ENCODE data around the gene STOX2. TPM values are rescaled to one million over a fixed set of nuclear protein-coding genes. Genes with fewer than 3 reads are reported as not detected.

STOX2 gene
- polyA plus RNA-seq, 1 donor from 2014 or later = 26.1 TPM

DNA sequence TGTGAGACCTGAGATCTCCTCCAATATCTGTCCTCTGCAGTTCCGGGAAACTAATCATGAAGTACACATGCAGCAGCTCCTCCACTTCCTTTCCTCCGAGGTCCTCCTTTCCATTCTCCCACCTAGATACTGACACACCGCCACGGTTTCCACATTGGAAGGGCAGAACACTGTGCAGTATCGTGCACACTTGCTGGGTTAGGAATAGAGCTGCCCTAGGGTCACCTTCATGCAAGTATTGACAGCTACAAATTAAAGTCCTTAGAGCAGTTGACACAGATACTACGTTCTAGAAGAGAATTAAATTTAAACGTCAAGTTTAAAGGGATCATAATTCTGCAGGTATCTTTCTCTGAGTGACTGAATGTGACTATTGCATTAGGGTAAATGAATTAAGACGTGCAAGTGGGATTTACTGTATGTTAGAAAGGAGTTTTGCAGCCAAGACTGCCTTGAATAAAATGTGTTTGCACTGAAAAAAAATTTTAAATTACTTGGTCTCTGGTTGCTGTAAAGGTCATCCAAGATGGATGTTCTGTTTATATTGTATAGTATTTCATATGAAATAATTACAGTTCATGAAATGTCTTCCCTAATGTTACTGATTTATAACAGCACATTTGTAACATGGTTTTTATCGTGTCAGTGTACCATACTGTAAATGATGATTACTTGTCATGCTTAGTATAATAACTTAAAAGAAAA lies 117.7 kb downstream of the STOX2 start:
- no peak overlapping the region for H3K9ac ChIP-seq (ENCODE audit: low read length)
- no peak for TF ChIP-seq MXI1 (conservative IDR thresholded peaks at IDR 0.05; ENCODE audit: poor library complexity, severe bottlenecking)
- TF ChIP-seq POLR2AphosphoS5 (IDR thresholded peaks at IDR 0.05) = no peak
- no peak for TF ChIP-seq RAD21 (conservative IDR thresholded peaks at IDR 0.05)
- TF ChIP-seq, protein P1, sequence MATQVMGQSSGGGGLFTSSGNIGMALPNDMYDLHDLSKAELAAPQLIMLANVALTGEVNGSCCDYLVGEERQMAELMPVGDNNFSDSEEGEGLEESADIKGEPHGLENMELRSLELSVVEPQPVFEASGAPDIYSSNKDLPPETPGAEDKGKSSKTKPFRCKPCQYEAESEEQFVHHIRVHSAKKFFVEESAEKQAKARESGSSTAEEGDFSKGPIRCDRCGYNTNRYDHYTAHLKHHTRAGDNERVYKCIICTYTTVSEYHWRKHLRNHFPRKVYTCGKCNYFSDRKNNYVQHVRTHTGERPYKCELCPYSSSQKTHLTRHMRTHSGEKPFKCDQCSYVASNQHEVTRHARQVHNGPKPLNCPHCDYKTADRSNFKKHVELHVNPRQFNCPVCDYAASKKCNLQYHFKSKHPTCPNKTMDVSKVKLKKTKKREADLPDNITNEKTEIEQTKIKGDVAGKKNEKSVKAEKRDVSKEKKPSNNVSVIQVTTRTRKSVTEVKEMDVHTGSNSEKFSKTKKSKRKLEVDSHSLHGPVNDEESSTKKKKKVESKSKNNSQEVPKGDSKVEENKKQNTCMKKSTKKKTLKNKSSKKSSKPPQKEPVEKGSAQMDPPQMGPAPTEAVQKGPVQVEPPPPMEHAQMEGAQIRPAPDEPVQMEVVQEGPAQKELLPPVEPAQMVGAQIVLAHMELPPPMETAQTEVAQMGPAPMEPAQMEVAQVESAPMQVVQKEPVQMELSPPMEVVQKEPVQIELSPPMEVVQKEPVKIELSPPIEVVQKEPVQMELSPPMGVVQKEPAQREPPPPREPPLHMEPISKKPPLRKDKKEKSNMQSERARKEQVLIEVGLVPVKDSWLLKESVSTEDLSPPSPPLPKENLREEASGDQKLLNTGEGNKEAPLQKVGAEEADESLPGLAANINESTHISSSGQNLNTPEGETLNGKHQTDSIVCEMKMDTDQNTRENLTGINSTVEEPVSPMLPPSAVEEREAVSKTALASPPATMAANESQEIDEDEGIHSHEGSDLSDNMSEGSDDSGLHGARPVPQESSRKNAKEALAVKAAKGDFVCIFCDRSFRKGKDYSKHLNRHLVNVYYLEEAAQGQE (IDR thresholded peaks at IDR 0.05; ENCODE audit: borderline replicate concordance) = no peak
- no peak for TF ChIP-seq EZH2 (IDR thresholded peaks at IDR 0.05; ENCODE audit: borderline replicate concordance, insufficient read depth, low read length, poor library complexity, severe bottlenecking)
- no peak for TF ChIP-seq TAF1 (IDR thresholded peaks at IDR 0.05; ENCODE audit: low read depth)
- TF ChIP-seq SMC3 (conservative IDR thresholded peaks at IDR 0.05; ENCODE audit: poor library complexity) = no peak
- no peak for TF ChIP-seq EP300 (conservative IDR thresholded peaks at IDR 0.05; ENCODE audit: poor library complexity, severe bottlenecking)
- TF ChIP-seq, protein P2, sequence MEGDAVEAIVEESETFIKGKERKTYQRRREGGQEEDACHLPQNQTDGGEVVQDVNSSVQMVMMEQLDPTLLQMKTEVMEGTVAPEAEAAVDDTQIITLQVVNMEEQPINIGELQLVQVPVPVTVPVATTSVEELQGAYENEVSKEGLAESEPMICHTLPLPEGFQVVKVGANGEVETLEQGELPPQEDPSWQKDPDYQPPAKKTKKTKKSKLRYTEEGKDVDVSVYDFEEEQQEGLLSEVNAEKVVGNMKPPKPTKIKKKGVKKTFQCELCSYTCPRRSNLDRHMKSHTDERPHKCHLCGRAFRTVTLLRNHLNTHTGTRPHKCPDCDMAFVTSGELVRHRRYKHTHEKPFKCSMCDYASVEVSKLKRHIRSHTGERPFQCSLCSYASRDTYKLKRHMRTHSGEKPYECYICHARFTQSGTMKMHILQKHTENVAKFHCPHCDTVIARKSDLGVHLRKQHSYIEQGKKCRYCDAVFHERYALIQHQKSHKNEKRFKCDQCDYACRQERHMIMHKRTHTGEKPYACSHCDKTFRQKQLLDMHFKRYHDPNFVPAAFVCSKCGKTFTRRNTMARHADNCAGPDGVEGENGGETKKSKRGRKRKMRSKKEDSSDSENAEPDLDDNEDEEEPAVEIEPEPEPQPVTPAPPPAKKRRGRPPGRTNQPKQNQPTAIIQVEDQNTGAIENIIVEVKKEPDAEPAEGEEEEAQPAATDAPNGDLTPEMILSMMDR (IDR thresholded peaks at IDR 0.05; ENCODE audit: poor library complexity, severe bottlenecking) = no peak
- peaks cover 5% of the 10 kb centered on the region for H3K36me3 ChIP-seq (ENCODE audit: insufficient read depth, low read length)
- no peak overlapping the region for H3K4me2 ChIP-seq (ENCODE audit: low read length)
- H3K27ac ChIP-seq (ENCODE audit: low read length) = no peak overlapping the region
- no peaks in the 10 kb centered on the region for H3K9me3 ChIP-seq (ENCODE audit: low read length)
- no peak overlapping the region for H2AFZ ChIP-seq (ENCODE audit: low read depth, low read length)
- no peaks in the 10 kb centered on the region for H3K27me3 ChIP-seq (ENCODE audit: insufficient read depth, low read depth, low read length)
- H3F3A ChIP-seq (ENCODE audit: insufficient read depth, low read length, poor library complexity, severe bottlenecking) = no peaks in the 10 kb centered on the region
- no peak overlapping the region for H3K4me3 ChIP-seq (ENCODE audit: low read length)
- no peaks in the 10 kb centered on the region for H4K20me1 ChIP-seq (ENCODE audit: insufficient read depth)
- H3K79me2 ChIP-seq (replicated peaks; ENCODE audit: insufficient read depth, low read length) = no peaks in the 10 kb centered on the region
- H3K9me2 ChIP-seq (ENCODE audit: insufficient read depth, low read length) = no peaks in the 10 kb centered on the region

DNA sequence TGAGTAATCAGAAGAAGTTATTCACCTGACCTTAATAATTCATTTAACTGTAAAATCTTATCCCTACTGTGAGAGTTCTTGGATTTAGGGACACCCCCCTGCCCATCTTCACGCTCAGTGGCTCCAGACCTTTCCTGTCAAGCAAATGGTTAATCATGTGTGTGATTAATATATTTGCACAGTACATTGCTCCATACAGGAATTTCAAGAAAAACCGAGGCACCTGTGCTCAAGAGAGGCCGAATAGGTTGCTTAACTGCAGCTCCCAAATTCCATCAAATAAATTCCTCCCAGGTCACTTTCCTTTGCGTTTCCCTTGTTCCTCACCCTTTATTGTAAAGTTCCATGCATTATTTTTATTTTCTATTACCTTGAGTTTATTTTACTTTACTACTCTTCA lies 119.5 kb downstream of the STOX2 start:
- H3F3A ChIP-seq (ENCODE audit: insufficient read depth, low read length, poor library complexity, severe bottlenecking) = no peaks in the 10 kb centered on the region
- H3K9ac ChIP-seq (ENCODE audit: low read length) = no peak overlapping the region

More for the DNA sequence above, 119.5 kb downstream of the STOX2 start:
- H3K9me2 ChIP-seq (ENCODE audit: insufficient read depth, low read length) = no peaks in the 10 kb centered on the region
- no peak overlapping the region for H3K4me2 ChIP-seq (ENCODE audit: low read length)
- H3K27me3 ChIP-seq (ENCODE audit: insufficient read depth, low read depth, low read length) = no peaks in the 10 kb centered on the region
- no peak overlapping the region for H2AFZ ChIP-seq (ENCODE audit: low read depth, low read length)
- H3K27ac ChIP-seq (ENCODE audit: low read length) = no peak overlapping the region
- peaks cover 5% of the 10 kb centered on the region for H3K36me3 ChIP-seq (ENCODE audit: insufficient read depth, low read length)
- no peaks in the 10 kb centered on the region for H4K20me1 ChIP-seq (ENCODE audit: insufficient read depth)
- no peak overlapping the region for H3K4me3 ChIP-seq (ENCODE audit: low read length)
- H3K79me2 ChIP-seq (replicated peaks; ENCODE audit: insufficient read depth, low read length) = no peaks in the 10 kb centered on the region
- TF ChIP-seq EP300 (conservative IDR thresholded peaks at IDR 0.05; ENCODE audit: poor library complexity, severe bottlenecking) (no peak), SMC3 (conservative IDR thresholded peaks at IDR 0.05; ENCODE audit: poor library complexity) (no peak), EZH2 (IDR thresholded peaks at IDR 0.05; ENCODE audit: borderline replicate concordance, insufficient read depth, low read length, poor library complexity, severe bottlenecking) (no peak), TAF1 (IDR thresholded peaks at IDR 0.05; ENCODE audit: low read depth) (no peak), POLR2AphosphoS5 (IDR thresholded peaks at IDR 0.05) (no peak), MXI1 (conservative IDR thresholded peaks at IDR 0.05; ENCODE audit: poor library complexity, severe bottlenecking) (no peak), RAD21 (conservative IDR thresholded peaks at IDR 0.05) (no peak)
- TF ChIP-seq, protein P2 (IDR thresholded peaks at IDR 0.05; ENCODE audit: poor library complexity, severe bottlenecking) = no peak
- TF ChIP-seq, protein P1 (IDR thresholded peaks at IDR 0.05; ENCODE audit: borderline replicate concordance) = no peak
- no peaks in the 10 kb centered on the region for H3K9me3 ChIP-seq (ENCODE audit: low read length)

Measured in neural cell (in vitro differentiated cells).